Thoracic aorta (tissue), 2 donors: ENCODE measurements around the gene PRDM15. TPM values are rescaled to one million over a fixed set of nuclear protein-coding genes. Genes with fewer than 3 reads are reported as not detected.

ENCODE experiments used
- ATAC-seq: fragments of 150-250 bp; one replicate; pipeline ENCODE4 v1.8.0; 2017; ENCODE audit warnings: low read depth; ENCODE audit not compliant: insufficient number of reproducible peaks, low FRiP score
- DNase-seq: peaks from one replicate; pipeline ENCODE4 v3.0.0-alpha.2; 2020; ENCODE audit warnings: low spot score
- H3K27ac ChIP-seq, 2 donors: fragments of 200-600 bp; sonication (generic); 1 replicate in 1 of 2; 2 replicates in 1 of 2; pipeline ENCODE4 v1.5.1; 2016; ENCODE audit warnings: mild to moderate bottlenecking in 2 of 2, moderate library complexity in 2 of 2
- H3K27me3 ChIP-seq: fragments of 200-600 bp; sonication (generic); replicated peaks from 2 replicates; pipeline ENCODE4 v1.6.0; 2016; ENCODE audit warnings: mild to moderate bottlenecking; ENCODE audit not compliant: insufficient read depth
- H3K36me3 ChIP-seq: fragments of 200-600 bp; sonication (generic); one replicate; pipeline ENCODE4 v1.5.1; 2016
- H3K4me1 ChIP-seq, 2 donors: fragments of 200-600 bp; sonication (generic); 1 replicate in 1 of 2; 2 replicates in 1 of 2; pipeline versions ENCODE4 v1.5.1 to v1.6.0; 2016; ENCODE audit warnings: low read depth in 2 of 2, mild to moderate bottlenecking in 1 of 2; ENCODE audit not compliant: control insufficient read depth in 1 of 2
- H3K4me3 ChIP-seq: fragments of 200-600 bp; sonication (generic); 2 replicates; pipeline ENCODE4 v1.5.1; 2016; ENCODE audit warnings: mild to moderate bottlenecking
- H3K9me3 ChIP-seq: fragments of 200-600 bp; sonication (generic); 2 replicates; pipeline ENCODE4 v1.5.1; 2016
- CTCF ChIP-seq: fragments of 200-600 bp; sonication (generic); IDR thresholded peaks from one replicate; pipeline ENCODE4 v1.5.1; 2019; ENCODE audit warnings: antibody characterized with exemption
- total RNA-seq, 2 donors: library from RNA; depleted of rRNA; stranded (reverse); fragments of >200 nt; gene quantifications; one replicate each; pipeline versions ENCODE4 v1.1.0 to v1.2.3, GENCODE V29; 2016

The PRDM15 gene
- total RNA-seq, 2 donors from 2014 or later: 9.0 to 14.9 TPM

DNA sequence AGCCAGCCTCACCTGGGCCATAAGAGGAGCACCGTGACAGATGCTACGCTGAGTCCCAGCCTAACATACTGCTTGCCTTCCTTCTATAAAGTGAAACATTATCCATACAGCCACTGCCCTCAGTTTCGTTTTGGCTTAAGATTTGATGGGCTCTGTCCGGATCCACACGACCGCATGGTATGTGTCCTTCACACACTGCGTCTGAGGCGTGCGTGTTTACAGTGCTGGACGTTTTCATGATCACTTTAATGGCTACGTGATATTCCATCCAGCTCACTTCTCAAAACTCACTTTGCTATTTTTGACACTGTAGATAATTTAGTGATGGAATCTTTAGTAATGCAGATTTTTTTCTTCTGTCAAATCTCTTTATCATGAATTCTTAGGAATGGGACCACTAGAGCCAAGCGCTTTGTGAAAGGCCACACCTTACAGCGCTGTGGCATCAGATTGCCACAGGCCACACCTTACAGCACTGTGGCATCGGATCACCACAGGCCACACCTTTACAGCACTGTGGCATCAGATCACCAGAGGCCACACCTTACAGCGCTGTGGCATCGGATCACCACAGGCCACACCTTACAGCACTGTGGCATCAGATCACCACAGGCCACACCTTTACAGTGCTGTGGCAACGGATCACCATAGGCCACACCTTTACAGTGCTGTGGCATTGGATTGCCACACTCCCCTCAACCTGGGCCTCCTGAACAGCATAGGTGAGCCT, 47.1 kb downstream of the PRDM15 start:
- Histone ChIP-seq H3K9me3 (no peaks in the 10 kb centered on the region), H3K27ac (no peak overlapping the region), H3K4me3 (no peak overlapping the region), H3K36me3 (peaks cover 23% of the 10 kb centered on the region), H3K27me3 (no peaks in the 10 kb centered on the region), H3K4me1 (no peaks in the 10 kb centered on the region)
- DNase-seq (no peak), ATAC-seq (no peak)
- TF ChIP-seq CTCF: no peak

GRCh38 chr21:41831453-41831831, 47.7 kb downstream of the PRDM15 start:
- Histone ChIP-seq H3K4me1 (no peaks in the 10 kb centered on the region), H3K27ac (no peak overlapping the region), H3K9me3 (no peaks in the 10 kb centered on the region), H3K4me3 (no peak overlapping the region), H3K36me3 (peaks cover 21% of the 10 kb centered on the region), H3K27me3 (no peaks in the 10 kb centered on the region)
- no peak for ATAC-seq
- no peak for DNase-seq
- no peak for TF ChIP-seq CTCF

DNA sequence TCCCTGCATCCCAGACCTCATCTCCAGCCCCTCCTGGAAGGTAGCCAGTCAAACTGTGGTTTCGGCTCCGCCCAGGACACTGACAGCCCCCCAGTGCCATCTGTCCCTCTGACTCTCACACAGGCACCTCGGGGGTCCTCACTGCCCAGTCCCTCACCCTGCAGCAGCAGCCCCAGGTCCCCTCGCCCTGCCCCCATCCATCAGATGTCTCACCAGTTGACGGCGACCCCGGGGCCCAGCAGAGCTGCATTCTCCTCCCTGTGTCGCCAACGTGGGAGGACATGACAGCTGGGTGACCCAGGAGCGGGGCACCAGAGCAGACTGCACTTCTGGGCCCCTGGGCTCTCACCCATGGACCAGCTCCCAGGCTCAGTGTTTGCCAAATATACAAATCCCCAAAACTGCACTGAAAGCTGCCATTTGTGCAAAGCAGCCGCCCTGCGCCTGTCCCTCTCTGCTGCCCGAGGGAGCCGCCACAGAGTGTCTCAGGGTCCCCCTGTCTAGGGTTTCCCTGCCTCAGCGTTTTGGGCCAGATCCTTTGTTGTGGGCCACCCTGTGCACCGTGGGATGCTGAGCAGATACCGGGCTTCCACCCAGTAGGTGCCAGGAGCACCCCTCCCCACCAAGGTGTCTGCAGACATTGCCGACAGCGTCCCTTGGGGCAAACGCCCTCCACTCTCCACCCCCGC, 48.2 kb downstream of the PRDM15 start:
- H3K9me3 ChIP-seq: no peaks in the 10 kb centered on the region
- ATAC-seq (no peak), DNase-seq (no peak)
- H3K27me3 ChIP-seq: no peaks in the 10 kb centered on the region
- no peak for TF ChIP-seq CTCF
- H3K4me1 ChIP-seq: no peaks in the 10 kb centered on the region
- H3K36me3 ChIP-seq: peaks cover 15% of the 10 kb centered on the region
- no peak overlapping the region for H3K27ac ChIP-seq
- no peak overlapping the region for H3K4me3 ChIP-seq

GRCh38 chr21:41830145-41830707, 48.9 kb downstream of the PRDM15 start:
- no peak for ATAC-seq
- Histone ChIP-seq H3K9me3 (no peaks in the 10 kb centered on the region), H3K36me3 (peaks cover 17% of the 10 kb centered on the region), H3K27me3 (no peaks in the 10 kb centered on the region), H3K27ac (no peak overlapping the region), H3K4me1 (no peaks in the 10 kb centered on the region), H3K4me3 (no peak overlapping the region)
- DNase-seq: no peak
- TF ChIP-seq CTCF: no peak

DNA sequence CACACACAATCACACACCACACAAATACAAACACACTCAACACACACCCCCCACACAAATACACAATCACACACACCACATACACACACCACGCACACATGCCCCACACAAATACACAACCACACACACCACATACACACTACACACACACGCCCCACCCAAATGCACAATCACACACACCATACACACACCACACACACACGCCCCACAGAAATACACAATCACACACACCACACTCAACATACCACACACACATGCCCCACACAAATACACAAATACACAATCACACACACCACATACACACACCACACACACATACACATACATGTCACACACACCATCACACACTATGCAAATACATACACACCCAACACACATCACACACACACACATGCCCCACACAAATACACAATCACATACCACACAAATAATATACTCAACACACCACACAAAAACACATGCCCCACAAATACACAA, 50.2 kb downstream of the PRDM15 start:
- Histone ChIP-seq H3K9me3 (no peaks in the 10 kb centered on the region), H3K36me3 (peaks cover 14% of the 10 kb centered on the region), H3K4me1 (no peaks in the 10 kb centered on the region), H3K27ac (no peak overlapping the region), H3K27me3 (no peaks in the 10 kb centered on the region), H3K4me3 (no peak overlapping the region)
- no peak for ATAC-seq
- DNase-seq: no peak
- no peak for TF ChIP-seq CTCF
